Liver (tissue), 9 donors: ENCODE measurements around the gene TSTD2. TPM values are rescaled to one million over a fixed set of nuclear protein-coding genes. Genes with fewer than 3 reads are reported as not detected.

Source experiments
- DNase-seq: peaks from one replicate; pipeline ENCODE4 v3.0.0-alpha.2; 2017; ENCODE audit warnings: low spot score
- H3K27ac ChIP-seq, 2 donors: one replicate each; pipeline ENCODE4 v1.7.0; 2013; ENCODE audit warnings: inconsistent platforms in 2 of 2, low read length in 2 of 2, control low read depth in 1 of 2, low read depth in 1 of 2, mild to moderate bottlenecking in 1 of 2
- H3K27me3 ChIP-seq, 4 donors: one replicate each; pipeline versions ENCODE4 v1.6.1 to v1.7.0; 2013; ENCODE audit warnings: low read length in 3 of 4, inconsistent platforms in 1 of 4, mild to moderate bottlenecking in 1 of 4, moderate library complexity in 1 of 4; ENCODE audit not compliant: control insufficient read depth in 4 of 4, insufficient read depth in 4 of 4
- H3K36me3 ChIP-seq, 4 donors: one replicate each; pipeline versions ENCODE4 v1.6.1 to v1.7.0; 2013; ENCODE audit warnings: low read length in 3 of 4, mild to moderate bottlenecking in 3 of 4, low read depth in 1 of 4, moderate library complexity in 1 of 4; ENCODE audit not compliant: control insufficient read depth in 4 of 4, insufficient read depth in 3 of 4
- H3K4me1 ChIP-seq, 4 donors: one replicate each; pipeline versions ENCODE4 v1.6.1 to v1.7.0; 2013; ENCODE audit warnings: low read length in 3 of 4, mild to moderate bottlenecking in 3 of 4, moderate library complexity in 1 of 4; ENCODE audit not compliant: control insufficient read depth in 4 of 4, insufficient read depth in 4 of 4
- H3K4me3 ChIP-seq, 3 donors: one replicate each; pipeline versions ENCODE4 v1.6.1 to v1.7.0; 2013; ENCODE audit warnings: low read length in 3 of 3, control low read depth in 1 of 3, low read depth in 1 of 3, mild to moderate bottlenecking in 1 of 3
- H3K9ac ChIP-seq, 2 donors: one replicate each; pipeline ENCODE4 v1.7.0; 2013; ENCODE audit warnings: low read length in 2 of 2, mild to moderate bottlenecking in 2 of 2, moderate library complexity in 2 of 2, control low read depth in 1 of 2, low read depth in 1 of 2
- H3K9me3 ChIP-seq, 4 donors: one replicate each; pipeline versions ENCODE4 v1.6.1 to v1.7.0; 2013; ENCODE audit warnings: low read length in 3 of 4; ENCODE audit not compliant: control insufficient read depth in 4 of 4
- ATF3 ChIP-seq: IDR thresholded peaks from 2 replicates; pipeline ENCODE4 v1.6.1; 2016; ENCODE audit warnings: antibody characterized with exemption
- CTCF ChIP-seq: fragments of 150-350 bp; IDR thresholded peaks from 2 replicates; pipeline ENCODE4 v1.5.1; 2017; ENCODE audit warnings: improper control_type of control experiment, low read depth, low read length; ENCODE audit not compliant: missing input control
- EGR1 ChIP-seq, 2 donors: IDR thresholded peaks; 2 replicates each; pipeline ENCODE4 v1.6.1; 2016 to 2018; ENCODE audit warnings: antibody characterized with exemption in 2 of 2, low read depth in 2 of 2
- FOXA1 ChIP-seq: IDR thresholded peaks from 2 replicates; pipeline ENCODE4 v1.6.1; 2016; ENCODE audit warnings: antibody characterized with exemption
- FOXA2 ChIP-seq: IDR thresholded peaks from 2 replicates; pipeline ENCODE4 v1.6.1; 2016; ENCODE audit warnings: antibody characterized with exemption
- GABPA ChIP-seq, 2 donors: IDR thresholded peaks in 1 of 2; conservative IDR thresholded peaks in 1 of 2; 2 replicates each; pipeline ENCODE4 v1.6.1; 2016; ENCODE audit warnings: antibody characterized with exemption in 2 of 2, mild to moderate bottlenecking in 1 of 2, moderate library complexity in 1 of 2
- HNF4A ChIP-seq, 2 donors: conservative IDR thresholded peaks; 2 replicates each; pipeline ENCODE4 v1.6.1; 2016; ENCODE audit warnings: antibody characterized with exemption in 2 of 2, mild to moderate bottlenecking in 2 of 2
- HNF4G ChIP-seq: IDR thresholded peaks from 2 replicates; pipeline ENCODE4 v1.6.1; 2016; ENCODE audit warnings: antibody characterized with exemption
- JUND ChIP-seq, 2 donors: IDR thresholded peaks; 2 replicates each; pipeline ENCODE4 v1.6.1; 2016; ENCODE audit warnings: antibody characterized with exemption in 2 of 2
- NR2F2 ChIP-seq: IDR thresholded peaks from 2 replicates; pipeline ENCODE4 v1.6.1; 2016; ENCODE audit warnings: antibody characterized with exemption
- RAD21 ChIP-seq, 2 donors: IDR thresholded peaks; 2 replicates each; pipeline ENCODE4 v1.6.1; 2016; ENCODE audit warnings: antibody characterized with exemption in 2 of 2, mild to moderate bottlenecking in 2 of 2
- RXRA ChIP-seq, 2 donors: IDR thresholded peaks; 2 replicates each; pipeline ENCODE4 v1.6.1; 2017 to 2018; ENCODE audit warnings: antibody characterized with exemption in 2 of 2, mild to moderate bottlenecking in 1 of 2
- SP1 ChIP-seq: IDR thresholded peaks from 2 replicates; pipeline ENCODE4 v1.6.1; 2018; ENCODE audit warnings: antibody characterized with exemption, mild to moderate bottlenecking
- TAF1 ChIP-seq: conservative IDR thresholded peaks from 2 replicates; pipeline ENCODE4 v1.6.1; 2016; ENCODE audit warnings: antibody characterized with exemption, mild to moderate bottlenecking
- WGBS: extraction: QIAGEN DNeasy Blood & Tissue Kit; methylation state at CpG from one replicate; pipeline ENCODE4 v1.1.7; 2013; 5-methylcytosine and 5-hydroxymethylcytosine counted together
- polyA plus RNA-seq, 2 donors: library from polyadenylated mRNA; stranded (reverse) in 1 of 2; unstranded in 1 of 2; fragments of 200-250 nt in 1 of 2; fragments of >200 nt in 1 of 2; fragmentation: Nextera tagmentation in 1 of 2; extraction: Ambion mirVana in 1 of 2; gene quantifications; one replicate each; pipeline versions ENCODE4 v1.2.1 to v1.2.3, GENCODE V29; 2013 to 2015
- total RNA-seq, 2 donors: library from RNA; depleted of rRNA; stranded (reverse); fragments of >200 nt; gene quantifications; one replicate each; pipeline ENCODE4 v1.2.3, GENCODE V29; 2014
- TF ChIP-seq, protein P1 (sequence below): IDR thresholded peaks from 2 replicates; pipeline ENCODE4 v1.6.1; 2016; ENCODE audit warnings: antibody characterized with exemption
- TF ChIP-seq, protein P2 (sequence below): IDR thresholded peaks from 2 replicates; pipeline ENCODE4 v1.6.1; 2016; ENCODE audit warnings: antibody characterized with exemption, mild to moderate bottlenecking
- donor health status: healthy.
- donor health status: healthy.
- donor health status: healthy.
- donor health status: healthy.
- donor health status: healthy.

The TSTD2 gene
- total and polyA plus RNA-seq, 4 donors: 4.6 to 13.8 (median 7.1) TPM

GRCh38 chr9:97567182-97567893, 65.8 kb downstream of the TSTD2 start:
- Histone ChIP-seq H3K9ac (no peak overlapping the region), H3K4me1 (peaks cover 2 to 16% (median 10%) of the 10 kb centered on the region in 4 donors), H3K36me3 (peaks cover 0 to 5% (median 0%) of the 10 kb centered on the region in 4 donors), H3K4me3 (no peak overlapping the region), H3K27me3 (no peaks in the 10 kb centered on the region), H3K27ac (no peak overlapping the region), H3K9me3 (no peaks in the 10 kb centered on the region)
- DNase-seq: no peak
- TF ChIP-seq GABPA (IDR thresholded peaks at IDR 0.05 in 1 of 2, conservative IDR thresholded peaks at IDR 0.05 in 1 of 2): no peak
- TF ChIP-seq CTCF: no peak
- TF ChIP-seq FOXA1: no peak
- TF ChIP-seq HNF4A (conservative IDR thresholded peaks at IDR 0.05): no peak
- TF ChIP-seq TAF1: no peak
- TF ChIP-seq EGR1 (IDR thresholded peaks at IDR 0.05; ENCODE audit: low read depth in 2 of 2): no peak
- TF ChIP-seq SP1: no peak
- 68% methylated on average over 9 of the region's 9 CpGs for WGBS

GRCh38 chr9:97565262-97565661, 67.9 kb downstream of the TSTD2 start:
- H3K9me3 ChIP-seq: no peaks in the 10 kb centered on the region
- no peak overlapping the region for H3K27ac ChIP-seq
- no peak for DNase-seq
- TF ChIP-seq RAD21 (IDR thresholded peaks at IDR 0.05) (no peak), HNF4A (conservative IDR thresholded peaks at IDR 0.05) (no peak), EGR1 (IDR thresholded peaks at IDR 0.05; ENCODE audit: low read depth in 2 of 2) (no peak), GABPA (IDR thresholded peaks at IDR 0.05 in 1 of 2, conservative IDR thresholded peaks at IDR 0.05 in 1 of 2) (no peak), CTCF (no peak), SP1 (no peak), ATF3 (no peak), TAF1 (no peak), NR2F2 (no peak), JUND (IDR thresholded peaks at IDR 0.05) (no peak), HNF4G (no peak), FOXA1 (no peak), FOXA2 (no peak), RXRA (IDR thresholded peaks at IDR 0.05) (no peak)
- TF ChIP-seq, protein P1, sequence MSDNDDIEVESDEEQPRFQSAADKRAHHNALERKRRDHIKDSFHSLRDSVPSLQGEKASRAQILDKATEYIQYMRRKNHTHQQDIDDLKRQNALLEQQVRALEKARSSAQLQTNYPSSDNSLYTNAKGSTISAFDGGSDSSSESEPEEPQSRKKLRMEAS: no peak
- TF ChIP-seq, protein P2, sequence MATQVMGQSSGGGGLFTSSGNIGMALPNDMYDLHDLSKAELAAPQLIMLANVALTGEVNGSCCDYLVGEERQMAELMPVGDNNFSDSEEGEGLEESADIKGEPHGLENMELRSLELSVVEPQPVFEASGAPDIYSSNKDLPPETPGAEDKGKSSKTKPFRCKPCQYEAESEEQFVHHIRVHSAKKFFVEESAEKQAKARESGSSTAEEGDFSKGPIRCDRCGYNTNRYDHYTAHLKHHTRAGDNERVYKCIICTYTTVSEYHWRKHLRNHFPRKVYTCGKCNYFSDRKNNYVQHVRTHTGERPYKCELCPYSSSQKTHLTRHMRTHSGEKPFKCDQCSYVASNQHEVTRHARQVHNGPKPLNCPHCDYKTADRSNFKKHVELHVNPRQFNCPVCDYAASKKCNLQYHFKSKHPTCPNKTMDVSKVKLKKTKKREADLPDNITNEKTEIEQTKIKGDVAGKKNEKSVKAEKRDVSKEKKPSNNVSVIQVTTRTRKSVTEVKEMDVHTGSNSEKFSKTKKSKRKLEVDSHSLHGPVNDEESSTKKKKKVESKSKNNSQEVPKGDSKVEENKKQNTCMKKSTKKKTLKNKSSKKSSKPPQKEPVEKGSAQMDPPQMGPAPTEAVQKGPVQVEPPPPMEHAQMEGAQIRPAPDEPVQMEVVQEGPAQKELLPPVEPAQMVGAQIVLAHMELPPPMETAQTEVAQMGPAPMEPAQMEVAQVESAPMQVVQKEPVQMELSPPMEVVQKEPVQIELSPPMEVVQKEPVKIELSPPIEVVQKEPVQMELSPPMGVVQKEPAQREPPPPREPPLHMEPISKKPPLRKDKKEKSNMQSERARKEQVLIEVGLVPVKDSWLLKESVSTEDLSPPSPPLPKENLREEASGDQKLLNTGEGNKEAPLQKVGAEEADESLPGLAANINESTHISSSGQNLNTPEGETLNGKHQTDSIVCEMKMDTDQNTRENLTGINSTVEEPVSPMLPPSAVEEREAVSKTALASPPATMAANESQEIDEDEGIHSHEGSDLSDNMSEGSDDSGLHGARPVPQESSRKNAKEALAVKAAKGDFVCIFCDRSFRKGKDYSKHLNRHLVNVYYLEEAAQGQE: no peak
- H3K27me3 ChIP-seq: no peaks in the 10 kb centered on the region
- no peak overlapping the region for H3K9ac ChIP-seq
- H3K4me1 ChIP-seq: no peaks in the 10 kb centered on the region
- peaks cover 0 to 5% (median 0%) of the 10 kb centered on the region in 4 donors for H3K36me3 ChIP-seq
- 84% methylated on average over 5 of the region's 5 CpGs for WGBS
- no peak overlapping the region for H3K4me3 ChIP-seq
